AG04449 (cell line): Measurements from ENCODE around the gene MAGEF1.

Experiments used
- CTCF ChIA-PET: fragments of 350-600 bp; formaldehyde crosslinking; extraction: SDS; loops from one replicate; lab custom pipeline; 2021; ENCODE audit warnings: antibody characterized with exemption; lab: Yijun Ruan, JAX
- POLR2A ChIA-PET: fragments of 400-600, 350-600 bp; formaldehyde crosslinking; extraction: SDS; loops from one replicate; lab custom pipeline; 2020; ENCODE audit warnings: antibody characterized with exemption, inconsistent platforms; lab: Yijun Ruan, JAX
- DNase-seq: peaks from one replicate; pipeline ENCODE4 v3.0.0-alpha.2; 2010; ENCODE audit warnings: low read depth, low spot score
- H3K4me3 ChIP-seq: 2 replicates; pipeline ENCODE4 v1.5.1; 2011; ENCODE audit warnings: low read depth, mild to moderate bottlenecking, control low read depth, low read length
- TF ChIP-seq, protein P1 (sequence below): IDR thresholded peaks from one replicate; pipeline ENCODE4 v1.5.1; 2011; ENCODE audit warnings: mild to moderate bottlenecking, moderate library complexity, low read length, control low read depth, inconsistent platforms; ENCODE audit not compliant: insufficient read depth; ENCODE audit errors: missing control alignments

MAGEF1 gene, protein sequence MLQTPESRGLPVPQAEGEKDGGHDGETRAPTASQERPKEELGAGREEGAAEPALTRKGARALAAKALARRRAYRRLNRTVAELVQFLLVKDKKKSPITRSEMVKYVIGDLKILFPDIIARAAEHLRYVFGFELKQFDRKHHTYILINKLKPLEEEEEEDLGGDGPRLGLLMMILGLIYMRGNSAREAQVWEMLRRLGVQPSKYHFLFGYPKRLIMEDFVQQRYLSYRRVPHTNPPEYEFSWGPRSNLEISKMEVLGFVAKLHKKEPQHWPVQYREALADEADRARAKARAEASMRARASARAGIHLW

DNA sequence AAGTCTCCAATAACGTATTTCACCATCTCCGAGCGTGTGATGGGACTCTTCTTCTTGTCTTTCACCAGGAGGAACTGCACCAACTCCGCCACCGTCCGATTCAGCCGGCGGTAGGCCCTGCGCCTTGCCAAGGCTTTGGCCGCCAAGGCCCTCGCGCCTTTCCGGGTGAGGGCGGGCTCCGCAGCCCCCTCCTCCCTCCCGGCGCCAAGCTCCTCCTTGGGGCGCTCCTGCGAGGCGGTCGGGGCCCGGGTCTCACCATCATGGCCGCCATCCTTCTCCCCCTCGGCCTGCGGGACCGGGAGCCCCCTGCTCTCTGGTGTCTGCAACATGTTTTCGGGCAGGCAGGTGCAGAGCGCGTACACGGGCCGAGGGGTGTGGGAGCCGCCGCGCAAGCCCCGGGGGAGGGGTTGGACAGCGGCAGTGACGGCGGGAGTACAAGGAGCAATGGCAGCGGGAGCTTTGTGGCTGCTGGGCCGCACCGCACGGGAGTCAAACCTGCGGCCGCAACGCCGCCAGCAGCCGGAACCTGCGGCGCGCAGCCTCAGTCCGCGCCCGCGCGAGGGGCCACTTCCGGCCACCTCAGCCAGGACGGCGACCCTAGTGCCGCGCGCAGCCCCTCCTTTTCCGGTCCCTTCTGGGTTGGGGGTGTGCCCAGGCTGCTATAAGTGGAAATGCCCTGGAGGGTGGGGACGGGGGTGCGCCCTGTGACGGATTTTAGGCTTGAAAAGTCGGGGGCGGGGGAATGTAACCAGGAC is at the start of gene MAGEF1:
TSS of gene MAGEF1 (minus strand) at position 572 of the 755 bp plus-strand sequence. CDS start at position 329, 243 bp downstream.
- H3K4me3 ChIP-seq = peak within 1 kb of the TSS; percentile 84
- ChIA-PET CTCF (interaction anchor here (0.6 to 3.6 kb wide), 5 partner anchors 13 to 92 kb away, joined by 3 to 32 read pairs (median 4); no protein-coding TSS in a partner anchor), POLR2A (interaction anchor here (0.6 to 1.5 kb wide), 6 partner anchors 15 to 150 kb away, joined by 3 to 7 read pairs (median 3); partner anchors contain the start of gene EPHB3)
- TF ChIP-seq, protein P1, sequence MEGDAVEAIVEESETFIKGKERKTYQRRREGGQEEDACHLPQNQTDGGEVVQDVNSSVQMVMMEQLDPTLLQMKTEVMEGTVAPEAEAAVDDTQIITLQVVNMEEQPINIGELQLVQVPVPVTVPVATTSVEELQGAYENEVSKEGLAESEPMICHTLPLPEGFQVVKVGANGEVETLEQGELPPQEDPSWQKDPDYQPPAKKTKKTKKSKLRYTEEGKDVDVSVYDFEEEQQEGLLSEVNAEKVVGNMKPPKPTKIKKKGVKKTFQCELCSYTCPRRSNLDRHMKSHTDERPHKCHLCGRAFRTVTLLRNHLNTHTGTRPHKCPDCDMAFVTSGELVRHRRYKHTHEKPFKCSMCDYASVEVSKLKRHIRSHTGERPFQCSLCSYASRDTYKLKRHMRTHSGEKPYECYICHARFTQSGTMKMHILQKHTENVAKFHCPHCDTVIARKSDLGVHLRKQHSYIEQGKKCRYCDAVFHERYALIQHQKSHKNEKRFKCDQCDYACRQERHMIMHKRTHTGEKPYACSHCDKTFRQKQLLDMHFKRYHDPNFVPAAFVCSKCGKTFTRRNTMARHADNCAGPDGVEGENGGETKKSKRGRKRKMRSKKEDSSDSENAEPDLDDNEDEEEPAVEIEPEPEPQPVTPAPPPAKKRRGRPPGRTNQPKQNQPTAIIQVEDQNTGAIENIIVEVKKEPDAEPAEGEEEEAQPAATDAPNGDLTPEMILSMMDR = no peak
- peak; percentile 51 for DNase-seq

DNA sequence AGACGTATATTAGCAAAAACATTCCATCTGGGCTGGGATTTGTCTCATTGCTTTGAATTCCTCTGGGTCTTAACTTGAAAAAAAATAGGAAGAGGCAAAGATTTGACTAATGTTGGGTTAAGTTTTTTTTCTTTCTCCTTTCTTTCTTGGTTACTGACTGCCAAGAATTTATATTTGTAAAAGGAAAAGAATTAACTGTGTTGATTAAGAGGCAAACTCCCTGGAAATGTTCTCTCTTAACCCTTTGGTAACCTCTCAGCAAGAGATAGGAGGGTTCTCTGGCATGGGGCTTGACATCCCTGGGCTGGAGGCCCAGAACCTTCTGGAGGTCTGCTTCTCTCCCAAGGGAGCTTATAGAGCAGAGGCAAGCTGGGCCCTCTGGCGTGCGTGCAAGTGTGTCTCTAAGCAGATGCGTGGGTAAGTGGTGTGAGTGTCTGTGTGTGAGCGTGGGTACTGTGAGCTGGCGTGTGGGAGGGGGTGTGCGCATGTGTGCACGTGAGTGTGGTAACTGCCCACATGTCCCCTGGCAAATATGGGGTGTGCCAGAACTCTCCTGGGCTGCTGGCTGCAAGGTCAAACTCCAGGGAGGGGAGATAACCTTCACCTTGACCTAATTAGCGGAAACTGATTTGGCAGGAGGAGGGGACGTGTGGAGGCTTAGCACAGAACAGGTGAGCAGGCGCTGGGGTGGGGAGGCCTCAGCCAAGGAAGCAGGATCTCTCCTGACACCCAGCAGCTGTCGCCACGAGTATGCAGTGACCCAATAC is 49.4 kb upstream of the MAGEF1 start:
- ChIA-PET POLR2A (interaction anchor here (0.7 kb wide), 1 partner anchor 199 kb away, joined by 4 read pairs; the partner anchor contains the start of gene EPHB3), CTCF (interaction anchor here (0.6 to 11.0 kb wide), 5 partner anchors 10 to 390 kb away, joined by 3 to 98 read pairs (median 4); no protein-coding TSS in a partner anchor)
- TF ChIP-seq, protein P1 = no peak
- DNase-seq = peak; percentile 85
- H3K4me3 ChIP-seq = no peak overlapping the region

DNA sequence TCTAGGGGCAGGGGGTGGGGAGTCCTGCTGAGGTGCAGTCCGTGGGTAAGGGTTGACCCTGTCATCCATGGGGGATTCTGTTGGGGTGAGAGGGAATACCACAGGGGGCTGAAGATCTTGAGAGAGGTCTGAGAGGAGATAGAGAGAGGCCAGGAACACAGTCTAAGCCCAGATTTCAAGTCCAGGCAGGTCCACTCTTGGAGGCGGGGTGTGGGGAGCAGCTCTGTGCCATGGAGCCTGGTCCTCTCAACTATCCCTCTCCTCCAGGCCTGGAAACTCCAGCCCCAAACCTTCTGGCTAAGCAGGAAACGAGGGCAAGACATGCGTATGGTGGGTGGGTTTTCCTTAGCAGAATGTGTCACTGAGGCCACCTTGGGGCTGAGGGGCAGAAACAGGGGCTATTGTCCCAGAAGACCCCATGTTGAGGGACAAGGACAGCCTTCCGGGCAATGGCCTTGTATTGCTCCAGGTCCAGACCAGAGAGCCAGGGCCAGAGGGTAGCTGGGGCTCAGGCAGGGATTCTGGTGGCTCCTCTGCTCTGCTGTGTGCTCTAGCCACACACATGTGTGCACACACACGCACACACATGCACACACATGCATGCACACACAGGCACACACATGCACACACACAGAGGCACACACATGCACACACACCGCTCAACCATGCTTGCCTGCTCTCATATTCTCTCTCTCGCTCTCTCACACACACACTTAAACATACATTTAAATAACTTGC is 48.6 kb upstream of the MAGEF1 start:
- ChIA-PET POLR2A (interaction anchor here (0.8 to 1.8 kb wide), 2 partner anchors 195 to 199 kb away, joined by 4 to 5 read pairs; partner anchors contain the start of gene EPHB3), CTCF (interaction anchor here (0.8 to 11.0 kb wide), 4 partner anchors 9 to 25 kb away, joined by 3 to 98 read pairs (median 4); no protein-coding TSS in a partner anchor)
- H3K4me3 ChIP-seq = peak overlapping the region; percentile 9; the same call in 1 of the 2 replicates
- no peak for DNase-seq
- TF ChIP-seq, protein P1 = no peak

DNA sequence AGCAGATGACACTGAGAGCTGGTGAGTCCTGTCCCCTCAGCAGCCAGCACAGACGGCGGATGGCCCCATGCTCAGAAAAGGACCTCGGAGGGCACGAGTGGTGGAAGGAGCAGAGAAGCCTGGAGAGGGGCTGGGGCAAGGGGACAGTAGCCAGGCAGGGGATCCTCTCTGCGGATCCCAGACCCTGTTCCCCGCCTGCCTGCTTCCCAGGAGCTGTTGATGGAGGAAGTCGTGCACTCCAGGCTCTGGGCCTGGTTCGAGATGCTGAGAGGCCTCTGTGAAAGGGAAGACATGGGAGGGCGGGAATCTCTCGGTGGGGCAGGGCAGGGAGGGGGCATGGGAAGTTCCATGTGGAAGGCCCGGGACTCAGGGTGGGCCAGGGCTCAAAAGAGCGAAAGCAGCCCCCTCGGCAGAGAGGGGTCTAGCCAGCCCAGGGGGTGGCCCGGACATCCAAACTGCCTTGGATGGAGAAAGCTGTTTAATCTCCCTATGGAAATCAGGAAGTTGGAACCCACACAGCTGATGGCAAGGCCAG is 47.9 kb upstream of the MAGEF1 start:
- H3K4me3 ChIP-seq = no peak overlapping the region
- ChIA-PET POLR2A (interaction anchor here (0.8 to 1.8 kb wide), 2 partner anchors 194 to 199 kb away, joined by 4 to 5 read pairs; partner anchors contain the start of gene EPHB3), CTCF (interaction anchor here (0.8 to 11.0 kb wide), 4 partner anchors 17 to 195 kb away, joined by 3 to 98 read pairs (median 4); no protein-coding TSS in a partner anchor)
- TF ChIP-seq, protein P1 = no peak
- no peak for DNase-seq

DNA sequence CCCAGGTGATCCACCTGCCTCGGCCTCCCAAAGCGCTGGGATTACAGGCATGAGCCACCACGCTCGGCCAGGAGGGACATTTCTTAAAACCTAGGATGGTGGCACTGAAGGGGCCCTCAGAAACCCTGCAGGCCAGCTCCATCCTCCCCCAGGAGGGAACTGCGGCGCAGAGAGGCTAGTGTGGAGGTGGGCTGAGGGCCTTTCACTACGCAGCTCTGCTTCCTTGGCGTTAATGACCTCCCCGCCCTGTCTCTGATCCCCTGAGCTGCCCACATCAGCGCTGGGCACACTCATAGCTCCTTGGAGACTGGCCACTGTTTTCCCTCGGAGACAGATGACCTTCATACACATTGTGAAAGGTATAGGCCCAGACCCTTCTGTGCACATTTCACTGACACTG is 46.2 kb upstream of the MAGEF1 start:
- DNase-seq = no peak
- TF ChIP-seq, protein P1 = no peak
- H3K4me3 ChIP-seq = no peak overlapping the region
- CTCF ChIA-PET = interaction anchor here (0.9 to 4.7 kb wide), 7 partner anchors 8 to 137 kb away, joined by 3 to 16 read pairs (median 3); no protein-coding TSS in a partner anchor
- POLR2A ChIA-PET = interaction anchor here (1.4 to 1.8 kb wide), 2 partner anchors 46 to 196 kb away, joined by 4 to 12 read pairs; partner anchors contain the start of genes EPHB3 and MAGEF1
